Keratinocyte (primary cell): ENCODE results near the gene SLC7A7.

ENCODE experiments used
- EZH2 ChIP-seq: IDR thresholded peaks from one replicate; pipeline ENCODE4 v1.6.1; 2012; ENCODE audit warnings: inconsistent platforms, mild to moderate bottlenecking, low read length, moderate library complexity
- TF ChIP-seq, protein P1 (sequence below), 3 experiments: IDR thresholded peaks in 1 of 3; conservative IDR thresholded peaks in 1 of 3; optimal IDR thresholded peaks in 1 of 3; 2 replicates in 2 of 3; 3 replicates in 1 of 3; pipeline versions ENCODE3 to v1.5.1; 2011; ENCODE audit warnings: low read length in 3 of 3, mild to moderate bottlenecking in 3 of 3, moderate library complexity in 2 of 3, control low read depth in 1 of 3, inconsistent platforms in 1 of 3; ENCODE audit not compliant: insufficient read depth in 2 of 3; ENCODE audit errors: extremely low read depth in 1 of 3

DNA sequence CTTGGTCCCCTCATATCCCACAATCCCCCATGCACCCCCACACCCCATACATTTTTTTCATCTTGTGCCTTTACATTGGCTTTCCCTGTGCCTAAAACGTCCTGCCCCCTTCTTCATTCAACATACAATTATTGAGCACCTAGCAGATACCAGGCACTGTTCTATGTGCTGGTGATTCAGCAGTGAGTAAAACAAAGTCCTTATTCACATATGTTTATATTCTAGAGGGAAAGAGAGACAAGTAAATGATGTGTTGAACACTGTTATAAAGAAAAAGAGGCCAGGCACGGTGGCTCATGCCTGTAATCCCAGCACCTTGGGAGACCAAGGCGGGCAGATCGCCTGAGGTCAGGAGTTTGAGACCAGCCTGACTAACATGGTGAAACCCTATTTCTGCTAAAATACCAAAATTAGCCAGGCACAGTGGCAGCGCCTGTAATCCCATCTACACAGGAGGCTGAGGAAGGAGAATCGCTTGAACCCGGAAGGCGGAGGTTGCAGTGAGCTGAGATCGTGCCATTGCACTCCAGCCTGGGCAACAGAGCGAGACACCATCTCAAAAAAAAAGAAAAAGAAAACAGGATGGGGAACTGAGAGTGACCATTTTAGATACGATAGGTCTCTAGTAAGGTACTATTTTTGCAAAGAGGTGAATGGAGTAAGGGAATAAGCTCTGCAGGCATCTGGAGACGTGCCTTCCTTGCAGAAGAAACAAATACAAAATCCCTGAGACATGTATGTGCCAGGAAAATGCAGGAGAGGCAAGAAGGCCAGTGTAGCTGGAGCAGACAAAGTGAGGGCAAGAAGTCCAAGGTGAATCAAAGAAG is 12.2 kb downstream of the SLC7A7 start:
- TF ChIP-seq, protein P1, sequence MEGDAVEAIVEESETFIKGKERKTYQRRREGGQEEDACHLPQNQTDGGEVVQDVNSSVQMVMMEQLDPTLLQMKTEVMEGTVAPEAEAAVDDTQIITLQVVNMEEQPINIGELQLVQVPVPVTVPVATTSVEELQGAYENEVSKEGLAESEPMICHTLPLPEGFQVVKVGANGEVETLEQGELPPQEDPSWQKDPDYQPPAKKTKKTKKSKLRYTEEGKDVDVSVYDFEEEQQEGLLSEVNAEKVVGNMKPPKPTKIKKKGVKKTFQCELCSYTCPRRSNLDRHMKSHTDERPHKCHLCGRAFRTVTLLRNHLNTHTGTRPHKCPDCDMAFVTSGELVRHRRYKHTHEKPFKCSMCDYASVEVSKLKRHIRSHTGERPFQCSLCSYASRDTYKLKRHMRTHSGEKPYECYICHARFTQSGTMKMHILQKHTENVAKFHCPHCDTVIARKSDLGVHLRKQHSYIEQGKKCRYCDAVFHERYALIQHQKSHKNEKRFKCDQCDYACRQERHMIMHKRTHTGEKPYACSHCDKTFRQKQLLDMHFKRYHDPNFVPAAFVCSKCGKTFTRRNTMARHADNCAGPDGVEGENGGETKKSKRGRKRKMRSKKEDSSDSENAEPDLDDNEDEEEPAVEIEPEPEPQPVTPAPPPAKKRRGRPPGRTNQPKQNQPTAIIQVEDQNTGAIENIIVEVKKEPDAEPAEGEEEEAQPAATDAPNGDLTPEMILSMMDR (optimal IDR thresholded peaks at IDR 0.05 in 1 of 3, IDR thresholded peaks at IDR 0.05 in 1 of 3, conservative IDR thresholded peaks at IDR 0.05 in 1 of 3; ENCODE audit: extremely low read depth in 1 of 3, insufficient read depth in 2 of 3, low read length in 3 of 3), result no peak
- TF ChIP-seq EZH2, result no peak
